Left renal cortex interstitium (tissue), 4 donors: ENCODE results near the gene ZNRF1. TPM values are rescaled to one million over a fixed set of nuclear protein-coding genes. Genes with fewer than 3 reads are reported as not detected.
"Not testable (repeated sequence)": the region's sequence is repeated elsewhere in the genome, so short reads cannot be mapped to it uniquely, and the experiment has no call there.

Source experiments
- DNase-seq, 4 donors: peaks; one replicate each; pipeline ENCODE4 v3.0.0-alpha.2; 2013; ENCODE audit warnings: low read depth in 4 of 4, low spot score in 2 of 4, missing footprints in 1 of 4
- polyA plus RNA-seq, 4 donors: library from polyadenylated mRNA; unstranded; fragments of 120-200 nt; gene quantifications; one replicate each; pipeline ENCODE4 v1.2.1, GENCODE V29; 2013; ENCODE audit not compliant: insufficient read length in 4 of 4

Gene ZNRF1
- polyA plus RNA-seq, 4 donors: 31.6 to 38.3 (median 33.0) TPM

DNA sequence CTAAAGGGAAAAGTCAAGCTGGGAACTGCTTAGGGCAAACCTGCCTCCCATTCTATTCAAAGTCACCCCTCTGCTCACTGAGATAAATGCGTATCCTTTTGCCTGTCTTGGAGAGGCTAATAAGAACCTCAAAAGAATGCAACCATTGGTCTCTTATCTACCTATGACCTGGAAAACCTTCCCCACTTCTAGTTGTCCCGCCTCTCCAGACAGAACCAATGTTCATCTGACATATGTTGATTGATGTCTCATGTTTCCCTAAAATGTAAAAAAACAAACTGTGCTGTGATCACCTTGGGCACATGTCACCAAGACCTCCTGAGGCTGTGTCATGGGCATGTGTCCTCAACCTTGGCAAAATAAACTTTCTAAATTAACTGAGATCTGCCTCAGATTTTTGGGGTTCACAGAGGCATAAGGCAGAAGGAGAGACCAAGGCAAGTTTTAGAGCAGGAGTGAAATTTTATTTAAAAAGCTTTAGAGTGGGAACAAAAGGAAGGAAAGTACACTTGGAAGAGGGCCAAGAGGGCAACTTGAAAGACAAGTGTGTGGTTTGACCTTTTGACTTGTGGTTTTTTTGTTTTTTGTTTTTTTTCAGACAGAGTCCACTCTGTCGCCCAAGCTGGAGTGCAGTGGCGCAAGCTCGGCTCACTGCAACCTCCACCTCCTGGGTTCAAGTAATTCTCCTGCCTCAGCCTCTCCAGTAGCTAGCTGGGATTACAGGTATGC lies 130.8 kb downstream of the ZNRF1 start:
- not testable (repeated sequence) for DNase-seq

GRCh38 chr16:75130150-75130771 lies 131.4 kb downstream of the ZNRF1 start:
- no peak for DNase-seq

GRCh38 chr16:75131081-75131480 lies 132.3 kb downstream of the ZNRF1 start:
- no peak for DNase-seq

GRCh38 chr16:75138233-75138632 lies 139.4 kb downstream of the ZNRF1 start:
- no peak for DNase-seq

- DNase-seq: no peak
Measured at GRCh38 chr16:75138636-75139035, 139.8 kb downstream of the ZNRF1 start.

- no peak for DNase-seq
Measured at GRCh38 chr16:75139498-75139897, 140.7 kb downstream of the ZNRF1 start.

DNA sequence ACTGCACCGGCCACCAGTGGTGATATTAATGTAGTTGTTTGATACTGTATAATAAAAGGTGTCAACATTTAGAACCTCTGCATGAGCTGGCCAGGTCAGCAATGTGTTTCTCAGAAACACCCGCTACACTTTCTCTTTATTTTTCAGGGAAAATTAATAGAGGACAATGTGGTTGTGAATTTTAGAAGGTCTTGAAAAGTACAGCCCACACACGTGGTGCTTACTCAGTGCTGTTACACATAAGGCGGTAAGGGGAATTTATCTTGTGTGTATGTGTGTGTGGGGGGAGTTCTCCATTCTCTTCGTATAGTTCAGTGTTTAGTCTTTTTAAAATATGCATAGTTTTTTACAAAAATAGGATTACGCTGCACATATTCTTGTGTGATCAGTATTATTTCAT lies 145.1 kb downstream of the ZNRF1 start:
- no peak for DNase-seq

DNA sequence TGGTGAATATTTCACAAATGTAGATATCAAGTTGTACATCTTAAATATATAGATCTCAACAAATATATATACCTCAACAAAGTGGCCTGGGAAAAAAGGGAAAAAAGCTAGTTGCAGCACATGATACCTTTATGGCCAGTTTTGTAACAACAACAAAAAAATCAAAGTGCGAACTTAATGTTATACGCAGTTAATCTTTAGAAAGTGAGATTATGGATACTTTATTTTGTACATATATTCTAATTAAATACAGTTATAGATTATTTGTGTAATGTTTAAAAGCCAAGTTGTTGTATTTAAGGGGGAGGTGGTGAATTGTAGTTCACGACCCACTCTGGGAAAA lies 149.1 kb downstream of the ZNRF1 start:
- no peak for DNase-seq

DNA sequence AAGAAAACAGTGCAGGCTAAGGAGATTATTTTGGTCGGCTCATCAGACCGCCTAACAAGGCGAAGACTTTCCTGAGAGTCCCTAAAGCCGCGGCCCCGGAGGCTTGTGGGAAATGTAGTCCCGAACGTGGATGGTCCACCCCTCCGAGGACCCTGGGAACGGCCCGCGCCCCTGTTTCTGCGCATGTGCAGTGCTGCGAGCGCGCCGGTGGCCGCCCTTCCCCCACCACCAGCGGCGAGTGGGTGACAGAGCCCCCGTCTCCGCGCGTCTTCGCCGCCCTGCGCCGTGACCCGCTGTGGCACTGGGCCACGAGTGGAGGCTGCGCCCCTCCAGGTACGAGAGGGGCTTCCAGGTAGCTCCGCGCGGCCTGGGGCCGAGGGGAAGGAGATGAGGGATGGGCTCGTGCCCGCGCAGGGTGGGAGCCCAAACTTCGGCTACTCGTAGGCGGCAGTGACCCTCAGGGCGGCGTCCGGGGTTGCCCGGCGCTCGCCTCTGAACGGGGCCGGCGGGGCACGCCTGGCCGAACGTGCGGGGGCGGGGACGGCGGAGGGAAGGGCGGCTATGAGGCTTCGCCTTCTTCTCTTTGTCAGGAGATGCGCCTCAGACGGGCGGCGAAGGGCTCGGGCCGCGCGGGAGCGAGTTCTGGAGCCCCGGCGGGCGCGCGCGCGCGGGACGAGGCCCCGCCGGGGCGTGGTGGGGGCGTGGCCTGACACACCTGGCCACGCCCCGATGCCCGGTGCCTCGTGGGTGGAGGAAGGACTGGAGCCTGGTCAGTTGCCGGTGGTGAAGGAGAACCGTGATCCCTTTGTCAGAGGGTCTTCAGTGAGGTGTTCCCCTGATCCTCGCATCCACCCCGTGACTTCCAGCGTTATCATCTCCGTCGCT lies 149.7 kb downstream of the ZNRF1 start, which contains the start of gene ZFP1:
Gene ZFP1, plus strand, starts transcription at position 214 of the 885 bp plus-strand sequence. CDS start 4,428 bp downstream, outside the sequence.
- peak; percentile 81 to 89 (median 84) for DNase-seq

DNA sequence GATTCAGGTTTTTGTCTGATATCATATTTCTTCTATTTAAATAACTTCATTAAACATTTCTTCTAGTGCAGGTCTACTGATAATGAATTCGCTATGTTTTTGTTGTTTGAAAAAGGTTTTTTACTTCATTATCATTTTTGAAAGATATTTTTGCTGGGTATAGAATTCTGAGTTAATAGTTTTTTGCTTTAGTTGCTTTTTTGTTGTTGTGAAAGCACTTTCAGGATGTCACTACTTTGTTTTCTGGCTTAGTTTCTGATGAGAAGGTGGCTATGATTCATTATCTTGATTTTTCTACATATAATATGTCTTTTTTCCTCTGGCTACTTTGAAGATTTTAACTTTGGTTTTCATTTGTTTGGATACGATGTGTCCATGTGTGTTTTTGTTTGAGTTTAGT lies 153.0 kb downstream of the ZNRF1 start:
- DNase-seq: no peak

GRCh38 chr16:75152635-75153034 lies 153.8 kb downstream of the ZNRF1 start:
- no peak for DNase-seq

DNA sequence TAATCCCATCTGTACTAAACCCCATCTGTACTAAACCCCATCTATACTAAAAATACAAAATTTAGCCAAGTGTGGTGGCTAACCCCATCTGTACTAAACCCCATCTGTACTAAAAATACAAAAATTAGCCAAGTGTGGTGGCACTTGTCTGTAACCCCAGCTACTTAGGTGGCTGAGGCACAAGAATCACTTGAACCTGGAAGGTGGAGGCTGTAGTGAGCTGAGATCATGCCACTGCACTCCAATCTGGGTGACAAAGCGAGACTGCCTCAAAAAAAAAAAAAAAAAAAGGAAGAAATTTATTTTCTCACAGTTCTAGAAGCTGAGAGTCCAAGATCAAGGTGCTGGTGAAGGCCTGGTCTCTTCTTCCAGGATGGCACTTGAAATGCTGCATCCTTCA lies 161.6 kb downstream of the ZNRF1 start:
- no peak for DNase-seq

Other genes with a start within 250 kb of the ZNRF1 start
- gene FA2H, start 224.2 kb upstream of the ZNRF1 start, polyA plus RNA-seq: 1 to 10 TPM; 3.0 to 5.3 (median 3.9) TPM
- gene WDR59, start 13.9 kb upstream of the ZNRF1 start, polyA plus RNA-seq: 100 to 1,000 TPM in 2 of 4 donors, 10 to 100 TPM in 2; 68.3 to 121 (median 95.2) TPM
- 1 to 10 TPM; 6.0 to 8.1 (median 6.8) TPM for gene LDHD, start 117.8 kb downstream of the ZNRF1 start, polyA plus RNA-seq
- 10 to 100 TPM; 21.7 to 25.9 (median 23.1) TPM for gene ZFP1, start 149.5 kb downstream of the ZNRF1 start, polyA plus RNA-seq
- gene CTRB2, start 208.1 kb downstream of the ZNRF1 start, polyA plus RNA-seq: under 1 TPM in 2 of 4 donors, not detected in 2; 0.09 to 0.18 TPM
- gene CTRB1, start 220.0 kb downstream of the ZNRF1 start, polyA plus RNA-seq: under 1 TPM in 2 of 4 donors, not detected in 2; 0.13 to 0.20 TPM